Articular chondrocyte of knee joint (primary cell): Measurements from ENCODE around the gene TFPT. TPM values are rescaled to one million over a fixed set of nuclear protein-coding genes. Genes with fewer than 3 reads are reported as not detected.

Experiments used
- total RNA-seq: library from RNA; depleted of rRNA; stranded (reverse); fragments of >200 nt; gene quantifications from 2 replicates; pipeline ENCODE4 v1.2.3, GENCODE V29; 2012

The TFPT gene
- 8.4 and 9.1 TPM in 2 replicates for total RNA-seq

GRCh38 chr19:54115109-54116063, at the start of gene TFPT, which contains the start of gene PRPF31:
TSS of gene TFPT (minus strand) at chr19:54115657. CDS start at chr19:54115269, 388 bp downstream.
TSS of gene PRPF31 (plus strand) at chr19:54115754. CDS start at chr19:54118279, 2,525 bp downstream.

GRCh38 chr19:54159352-54160181, 44.1 kb upstream of the TFPT start, which contains the start of gene LENG1:
TSS of gene LENG1 (minus strand) at chr19:54159721. CDS start at chr19:54159695, 26 bp downstream.

GRCh38 chr19:54137699-54138488, 22.4 kb upstream of the TFPT start, which contains the start of gene CNOT3:
TSS of gene CNOT3 (plus strand) at chr19:54137762. CDS start at chr19:54142979, 5,217 bp downstream.

GRCh38 chr19:54102421-54103169, 12.9 kb downstream of the TFPT start, which contains the start of gene NDUFA3:
TSS of gene NDUFA3 (plus strand) at chr19:54102855. CDS start at chr19:54102879, 24 bp downstream.

GRCh38 chr19:54100561-54100960, 14.9 kb downstream of the TFPT start, which contains the start of gene OSCAR:
TSS of gene OSCAR (minus strand) at chr19:54100803. CDS start at chr19:54100792, 11 bp downstream.

GRCh38 chr19:54081032-54081431, 34.4 kb downstream of the TFPT start, which contains the start of gene TARM1:
TSS of gene TARM1 (minus strand) at chr19:54081365. CDS start at chr19:54081340, 25 bp downstream.

GRCh38 chr19:54063350-54064116, 51.9 kb downstream of the TFPT start, which contains the start of gene VSTM1:
TSS of gene VSTM1 (minus strand) at chr19:54063897. CDS start at chr19:54063777, 120 bp downstream.

Other genes with a start within 250 kb of the TFPT start
- 30.8 and 31.2 TPM in 2 replicates for gene MYADM, start 247.8 kb downstream of the TFPT start, total RNA-seq
- not detected in 2 replicates for gene PRKCG, start 233.5 kb downstream of the TFPT start, total RNA-seq
- gene CACNG7, start 206.4 kb downstream of the TFPT start, total RNA-seq: not detected in 2 replicates
- gene CACNG8, start 152.7 kb downstream of the TFPT start, total RNA-seq: not detected in 2 replicates
- not detected in 2 replicates for gene CACNG6, start 124.0 kb downstream of the TFPT start, total RNA-seq
- not detected in 2 replicates for gene VSTM1, start 51.8 kb downstream of the TFPT start, total RNA-seq
- not detected in 2 replicates for gene TARM1, start 34.3 kb downstream of the TFPT start, total RNA-seq
- gene OSCAR, start 14.9 kb downstream of the TFPT start, total RNA-seq: 0.11 and 0.39 TPM in 2 replicates
- 8.8 and 12.0 TPM in 2 replicates for gene NDUFA3, start 12.8 kb downstream of the TFPT start, total RNA-seq
- gene PRPF31, start 97 bp upstream of the TFPT start, total RNA-seq: 36.2 and 39.2 TPM in 2 replicates
- gene CNOT3, start 22.1 kb upstream of the TFPT start, total RNA-seq: 6.9 and 9.7 TPM in 2 replicates
- gene LENG1, start 44.1 kb upstream of the TFPT start, total RNA-seq: 3.9 and 5.7 TPM in 2 replicates
- 1.0 TPM in 1 of 2 replicates, not detected in the other for gene TMC4, start 57.5 kb upstream of the TFPT start, total RNA-seq
- 25.2 and 25.8 TPM in 2 replicates for gene MBOAT7, start 73.9 kb upstream of the TFPT start, total RNA-seq
- gene TSEN34, start 75.7 kb upstream of the TFPT start, total RNA-seq: 34.3 and 37.2 TPM in 2 replicates
- 1,386 and 1,444 TPM in 2 replicates for gene RPS9, start 85.2 kb upstream of the TFPT start, total RNA-seq
- not detected in 2 replicates for gene LILRB3, start 107.3 kb upstream of the TFPT start, total RNA-seq
- gene LILRA6, start 127.1 kb upstream of the TFPT start, total RNA-seq: not detected in 2 replicates
- not detected in 2 replicates for gene LILRB5, start 141.6 kb upstream of the TFPT start, total RNA-seq
- gene LILRB2, start 165.5 kb upstream of the TFPT start, total RNA-seq: not detected in 2 replicates
- 0.22 TPM in 1 of 2 replicates, not detected in the other for gene LILRA5, start 197.5 kb upstream of the TFPT start, total RNA-seq
- gene LILRA4, start 223.5 kb upstream of the TFPT start, total RNA-seq: not detected in 2 replicates
- gene LAIR1, start 249.3 kb upstream of the TFPT start, total RNA-seq: not detected in 2 replicates